ENCODE results near the gene LRRC72.
"Not testable (repeated sequence)": the region's sequence is repeated elsewhere in the genome, so short reads cannot be mapped to it uniquely, and the experiment has no call there.

Gene LRRC72

DNA sequence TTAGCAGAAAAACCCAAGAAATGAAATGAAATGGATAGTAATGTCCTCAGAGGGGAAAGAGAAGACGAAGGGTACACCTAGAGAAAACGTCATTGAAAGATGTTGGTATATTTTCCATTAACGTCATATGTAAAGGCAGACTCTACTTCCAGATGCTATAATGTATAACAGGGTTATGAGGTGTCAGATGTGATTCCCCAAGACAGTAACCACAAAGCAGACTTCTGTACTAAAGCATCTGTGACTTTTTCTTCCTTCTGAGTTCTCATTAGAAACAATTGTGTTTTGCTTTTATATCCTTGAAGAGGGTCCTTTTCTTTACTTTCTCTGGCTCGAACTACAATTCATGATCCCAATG, 37.4 kb downstream of the LRRC72 start:
- H3K27ac ChIP-seq = no peak overlapping the region
- no peak for DNase-seq (ENCODE audit: low read depth, low spot score)

DNA sequence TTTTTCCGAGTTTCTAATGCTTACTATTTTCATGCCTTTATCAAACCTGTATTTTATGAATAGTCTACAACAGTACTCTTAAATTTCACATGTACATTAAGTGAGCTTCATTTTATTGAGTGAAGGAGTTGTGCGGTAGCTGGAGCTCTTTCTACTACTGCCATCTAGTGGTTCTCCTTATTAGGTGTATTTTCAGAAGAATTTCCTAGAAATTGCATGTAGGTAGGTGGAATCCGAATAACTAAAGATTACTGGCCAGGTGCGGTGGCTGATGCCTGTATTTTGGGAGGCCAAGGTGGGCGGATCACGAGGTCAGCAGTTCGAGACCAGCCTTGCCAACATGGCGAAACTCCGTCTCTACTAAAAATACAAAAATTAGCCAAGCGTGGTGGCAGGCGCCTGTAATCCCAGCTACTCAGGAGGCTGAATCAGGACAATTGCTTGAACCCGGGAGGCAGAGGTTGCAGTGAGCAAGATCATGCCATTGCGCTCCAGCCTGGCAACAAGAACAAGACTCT, 38.3 kb downstream of the LRRC72 start:
- DNase-seq (ENCODE audit: low read depth, low spot score) = no peak
- no peak overlapping the region for H3K27ac ChIP-seq

DNA sequence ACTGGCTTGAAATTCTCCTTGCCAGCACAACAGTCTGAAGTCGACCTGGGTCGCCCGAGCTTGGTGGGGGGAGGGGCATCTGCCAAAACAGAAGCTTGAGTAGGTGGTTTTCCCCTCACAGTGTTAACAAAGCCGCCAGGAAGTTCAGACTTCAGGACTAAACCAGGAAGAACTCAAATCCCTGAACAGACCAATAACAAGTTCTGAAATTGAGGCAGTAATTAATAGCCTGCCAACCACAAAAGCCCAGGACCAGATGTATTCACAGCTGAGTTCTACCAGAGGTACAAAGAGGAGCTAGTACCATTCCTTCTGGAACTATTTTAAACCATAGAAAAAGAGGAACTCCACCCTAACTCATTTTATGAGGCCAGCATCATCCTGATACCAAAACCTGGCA, 45.3 kb downstream of the LRRC72 start:
- no peak overlapping the region for H3K27ac ChIP-seq
- no peak for DNase-seq (ENCODE audit: low read depth, low spot score)

DNA sequence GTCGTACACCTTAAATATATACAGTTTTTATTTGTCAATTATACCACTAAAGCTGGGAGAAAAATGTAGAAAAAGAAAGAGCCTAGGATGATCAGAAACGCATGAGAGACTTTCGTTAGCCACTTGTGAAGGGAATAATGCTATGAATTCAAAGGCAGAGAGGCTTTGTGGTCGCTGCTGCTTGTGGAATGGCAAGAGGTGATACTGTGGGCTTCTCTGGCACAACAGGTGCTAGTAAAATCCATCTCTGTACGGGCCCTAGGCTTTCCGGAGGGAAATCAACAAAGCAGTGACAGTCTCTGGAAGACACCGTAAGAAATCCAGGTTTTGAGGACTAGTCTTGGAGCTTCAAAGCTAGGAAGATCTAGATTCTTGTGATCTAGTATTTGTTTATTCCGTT, 52.6 kb downstream of the LRRC72 start:
- H3K27ac ChIP-seq = no peak overlapping the region
- DNase-seq (ENCODE audit: low read depth, low spot score) = no peak

DNA sequence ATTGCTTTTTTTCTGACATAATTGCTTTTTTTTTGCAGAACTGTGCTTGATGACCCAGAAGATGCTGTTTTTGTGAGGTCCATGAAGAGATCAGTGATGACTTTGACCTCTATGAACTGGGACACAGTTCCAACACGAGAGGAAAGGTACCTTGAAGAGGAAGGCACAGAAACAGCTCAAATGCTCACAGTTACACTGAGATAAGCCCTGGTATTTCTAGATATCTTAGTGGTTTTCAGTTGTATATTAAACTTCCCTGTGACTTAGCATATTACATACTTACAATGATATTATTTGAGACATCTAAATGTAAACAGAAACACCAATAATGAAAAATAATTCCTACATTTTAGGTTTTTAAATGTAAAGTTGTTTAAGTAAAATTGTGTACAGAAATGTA, 54.7 kb downstream of the LRRC72 start:
- no peak for DNase-seq (ENCODE audit: low read depth, low spot score)

DNA sequence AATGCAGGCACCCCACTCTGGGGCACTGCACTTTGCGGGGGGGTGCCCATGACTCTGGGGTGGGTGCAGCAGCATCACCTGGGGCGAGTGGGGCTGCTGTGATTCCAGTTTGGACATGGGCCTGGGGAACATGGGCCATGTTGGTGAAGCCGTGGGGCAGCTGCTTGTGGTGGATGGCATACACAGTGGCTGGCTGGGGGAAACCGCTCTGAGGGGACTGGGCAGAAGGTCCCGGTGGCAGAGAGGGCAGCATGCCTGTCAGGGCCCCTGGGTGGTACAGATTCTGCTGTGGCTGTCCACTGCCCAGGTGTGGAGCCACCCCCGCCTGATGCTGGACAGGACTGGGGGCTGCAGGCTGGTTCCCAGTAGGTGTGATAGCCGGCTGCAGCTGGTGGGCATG, 57.2 kb downstream of the LRRC72 start:
- no peak overlapping the region for H3K27ac ChIP-seq
- no peak for DNase-seq (ENCODE audit: low read depth, low spot score)

More for the DNA sequence above, 54.7 kb downstream of the LRRC72 start:
- H3K27ac ChIP-seq = no peak overlapping the region

DNA sequence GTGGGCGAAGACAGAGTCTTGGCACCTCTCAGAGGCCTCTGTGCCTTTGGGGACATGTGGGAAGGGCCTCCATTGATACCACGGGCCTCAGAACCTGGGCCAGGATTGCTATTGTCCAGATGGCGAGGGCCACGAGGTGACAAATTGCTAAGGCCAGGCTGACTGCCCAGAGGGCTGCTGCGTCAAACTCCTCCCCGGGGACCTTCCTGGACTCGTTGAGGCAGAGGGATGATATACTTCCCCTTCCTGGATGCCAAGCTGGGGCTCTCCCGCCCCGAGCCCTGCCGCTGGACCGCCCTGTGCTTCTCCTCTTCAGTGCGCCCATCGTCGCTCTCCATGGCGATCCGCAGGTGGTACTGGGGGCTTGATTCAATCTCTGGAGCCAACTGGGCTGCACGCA, 58.9 kb downstream of the LRRC72 start:
- no peak for DNase-seq (ENCODE audit: low read depth, low spot score)
- H3K27ac ChIP-seq = no peak overlapping the region

DNA sequence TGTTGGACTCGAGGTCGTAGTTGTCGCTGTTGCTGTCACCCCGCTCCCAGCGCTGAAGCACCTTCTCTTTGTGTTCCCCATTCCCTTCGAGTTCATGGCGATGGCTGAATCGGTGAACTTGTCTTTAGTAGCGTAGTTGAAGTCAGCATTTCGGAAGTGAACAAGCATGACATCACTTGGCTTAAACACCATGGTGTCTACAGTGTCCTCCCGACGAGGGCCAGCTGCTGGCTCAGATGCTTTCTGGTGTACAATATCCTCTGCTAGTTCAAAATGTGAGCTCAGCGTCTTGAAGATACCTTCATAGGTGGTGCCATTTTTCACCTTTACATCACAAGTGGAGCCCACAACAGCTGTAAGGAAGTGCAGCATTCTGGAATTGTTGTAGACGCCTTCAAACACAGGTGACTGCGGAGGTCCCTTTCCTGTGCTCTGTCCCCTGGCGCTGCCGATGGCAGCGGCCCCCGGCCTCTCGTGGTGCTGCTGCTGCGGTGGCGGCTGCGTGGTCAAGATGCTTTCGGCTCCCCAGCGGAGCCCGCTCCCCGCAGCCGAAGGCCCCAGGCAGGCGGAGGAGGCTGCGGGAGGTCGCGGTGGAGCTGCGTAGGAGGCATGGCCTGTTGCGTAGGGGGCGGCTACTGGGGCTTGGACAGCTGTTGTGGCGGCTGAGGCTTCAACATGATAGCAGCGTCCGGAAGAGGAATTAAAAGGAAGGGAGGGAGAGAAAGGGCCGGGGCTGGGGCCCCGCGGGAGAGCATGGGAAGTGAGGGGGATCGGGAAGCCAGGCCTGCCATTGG, 59.7 kb downstream of the LRRC72 start:
- no peak for DNase-seq (ENCODE audit: low read depth, low spot score)
- no peak overlapping the region for H3K27ac ChIP-seq

DNA sequence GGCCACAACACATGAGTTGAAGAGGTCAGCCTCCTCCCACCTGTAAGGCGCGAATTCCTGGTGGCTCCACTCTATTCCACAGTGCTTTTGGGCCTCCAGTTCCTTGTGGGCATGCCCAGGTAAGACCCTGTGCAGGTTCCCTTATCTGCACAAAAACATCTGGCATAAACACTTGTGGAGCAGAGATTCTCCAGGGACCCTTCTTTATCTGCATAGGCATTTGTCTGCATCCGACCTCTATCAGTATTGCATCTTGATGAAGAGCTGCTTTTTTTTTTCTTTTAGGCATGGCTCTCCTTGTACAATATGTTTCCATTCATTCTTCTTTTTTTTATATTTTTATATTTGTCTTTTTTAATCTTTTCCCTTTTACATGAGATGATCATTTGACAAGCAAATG, 60.5 kb downstream of the LRRC72 start:
- no peak for DNase-seq (ENCODE audit: low read depth, low spot score)
- H3K27ac ChIP-seq = no peak overlapping the region

DNA sequence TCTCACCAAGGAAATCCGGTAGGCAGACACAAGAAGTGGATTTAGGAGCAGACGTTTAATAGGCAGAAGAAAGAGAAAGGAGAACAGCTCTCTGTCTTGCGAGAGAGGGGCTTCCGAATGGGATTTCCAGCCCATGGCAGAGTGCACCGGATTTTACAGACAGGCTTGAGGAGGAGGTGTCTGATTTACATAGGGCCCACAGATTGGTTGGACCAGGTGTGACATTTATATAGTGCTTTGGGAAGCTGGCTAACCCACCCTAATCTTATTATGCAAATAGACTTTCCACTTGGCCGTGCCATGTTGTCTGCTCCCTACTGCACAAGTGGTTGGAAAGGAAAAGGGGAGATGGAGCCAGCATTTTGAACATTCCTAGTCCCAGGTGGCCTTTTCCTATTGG, 61.2 kb downstream of the LRRC72 start:
- DNase-seq (ENCODE audit: low read depth, low spot score) = no peak
- no peak overlapping the region for H3K27ac ChIP-seq

DNA sequence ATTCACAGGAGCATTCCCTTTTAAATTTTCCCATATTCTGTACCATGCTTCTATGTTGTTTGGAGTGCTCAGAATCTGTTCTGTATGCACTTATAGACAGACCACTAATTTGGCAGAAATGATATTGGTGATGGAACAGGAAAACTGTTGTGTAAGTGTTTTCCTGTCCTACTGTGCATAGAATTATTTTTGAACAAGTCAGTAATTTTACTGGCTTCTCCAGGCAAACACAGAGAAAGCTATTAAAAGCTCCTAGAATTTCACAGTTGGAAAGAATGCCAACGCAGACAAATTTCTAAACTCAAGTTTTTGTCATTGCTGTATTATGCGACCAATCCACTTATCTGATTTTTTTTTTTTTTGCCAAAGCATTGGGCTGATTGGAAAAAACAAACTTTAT, 63.3 kb downstream of the LRRC72 start:
- no peak for DNase-seq (ENCODE audit: low read depth, low spot score)
- H3K27ac ChIP-seq = no peak overlapping the region

DNA sequence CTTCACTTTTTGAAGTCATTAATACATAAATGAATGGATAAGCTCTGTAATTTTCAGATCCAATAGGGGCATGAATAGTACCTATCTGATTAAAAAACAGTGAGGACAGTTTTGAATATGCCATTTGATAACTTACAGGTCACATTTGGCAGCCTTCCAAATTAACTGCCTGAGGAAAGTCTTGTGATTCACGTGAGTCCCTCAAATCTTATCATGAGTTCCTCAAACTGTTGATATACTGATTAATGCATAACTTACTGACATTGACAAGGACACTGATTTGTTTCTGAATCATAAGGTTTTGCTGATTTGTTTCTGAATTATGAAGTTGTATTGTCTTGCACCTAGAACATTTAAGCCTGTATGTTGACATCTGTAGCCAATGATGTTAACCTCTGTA, 63.8 kb downstream of the LRRC72 start:
- no peak overlapping the region for H3K27ac ChIP-seq
- DNase-seq (ENCODE audit: low read depth, low spot score) = no peak

DNA sequence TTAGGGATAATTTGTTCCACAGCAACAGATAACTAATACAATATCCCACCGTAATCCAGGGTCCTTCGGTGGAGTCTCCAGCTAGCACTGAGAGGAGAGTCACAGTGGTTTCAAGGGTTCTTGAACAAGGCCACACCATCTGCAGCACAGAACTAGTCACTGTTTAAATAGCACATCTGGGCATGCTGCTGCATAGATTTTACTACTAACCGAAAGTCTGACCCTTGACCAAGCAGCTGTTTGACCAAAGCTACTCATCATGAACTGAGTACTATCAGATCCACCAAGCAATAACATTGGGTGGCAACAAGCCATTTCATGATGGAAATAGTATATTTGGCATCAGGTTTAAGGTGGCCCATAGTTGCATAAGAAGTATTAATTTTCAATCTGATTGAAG, 65.8 kb downstream of the LRRC72 start:
- H3K27ac ChIP-seq = no peak overlapping the region
- no peak for DNase-seq (ENCODE audit: low read depth, low spot score)

DNA sequence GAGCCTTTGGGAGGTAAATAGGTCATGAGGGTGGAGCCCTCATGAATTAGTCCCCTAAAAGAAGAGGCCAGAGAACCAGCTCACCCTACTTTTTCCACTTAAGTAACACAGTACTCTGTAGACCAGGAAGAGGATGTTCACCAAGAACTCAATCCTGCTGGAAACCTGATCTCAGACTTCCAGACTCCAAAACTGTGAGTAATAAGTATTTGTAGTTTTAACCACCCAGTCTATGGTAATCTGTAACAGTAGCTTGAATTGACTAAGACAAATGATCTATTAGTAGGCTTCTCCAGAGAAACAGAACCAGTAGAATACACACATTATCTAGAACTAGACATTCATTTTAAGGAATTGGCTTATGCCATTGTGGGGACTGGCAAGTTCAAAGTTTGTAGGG, 67.4 kb downstream of the LRRC72 start:
- H3K27ac ChIP-seq = no peak overlapping the region
- no peak for DNase-seq (ENCODE audit: low read depth, low spot score)

DNA sequence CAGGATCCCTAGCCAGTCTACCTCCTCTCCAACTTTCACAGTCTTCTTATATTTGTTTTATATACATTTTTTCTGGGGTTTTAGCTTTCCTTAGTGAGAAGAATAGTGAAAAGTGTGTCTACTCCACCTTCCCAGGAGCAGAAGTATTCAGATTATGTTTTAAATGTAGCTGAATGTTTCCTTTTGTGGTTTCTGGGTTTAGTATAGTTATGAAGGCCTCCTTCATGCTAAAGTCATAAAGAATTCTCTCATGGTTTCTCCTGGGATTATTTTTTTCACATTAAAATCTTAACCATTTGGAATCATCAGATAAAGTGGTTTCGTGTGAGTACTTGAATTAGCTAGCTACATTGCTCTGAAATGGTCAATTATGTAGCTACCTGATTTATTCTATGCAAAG, 68.1 kb downstream of the LRRC72 start:
- no peak for DNase-seq (ENCODE audit: low read depth, low spot score)
- H3K27ac ChIP-seq = no peak overlapping the region

DNA sequence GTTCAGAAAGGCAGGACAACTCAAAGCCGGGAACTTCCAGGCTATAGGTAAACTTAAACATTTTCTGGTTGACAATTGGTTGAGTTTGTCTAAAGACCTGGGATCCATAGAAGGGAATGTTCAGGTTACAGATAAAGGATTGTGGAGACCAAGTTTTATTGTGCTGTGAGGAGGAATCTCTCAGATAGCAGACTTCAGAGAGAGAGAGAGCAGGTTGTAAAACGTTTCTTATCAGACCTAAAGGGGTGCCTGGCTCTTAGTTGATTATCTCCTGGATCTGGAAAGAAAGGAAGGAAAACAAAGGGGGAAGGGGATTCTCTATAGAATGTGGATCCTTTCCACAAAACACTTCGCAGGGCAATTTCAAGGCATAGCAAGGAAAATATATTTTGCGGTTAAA, 69.0 kb downstream of the LRRC72 start:
- not testable (repeated sequence) for H3K27ac ChIP-seq

DNA sequence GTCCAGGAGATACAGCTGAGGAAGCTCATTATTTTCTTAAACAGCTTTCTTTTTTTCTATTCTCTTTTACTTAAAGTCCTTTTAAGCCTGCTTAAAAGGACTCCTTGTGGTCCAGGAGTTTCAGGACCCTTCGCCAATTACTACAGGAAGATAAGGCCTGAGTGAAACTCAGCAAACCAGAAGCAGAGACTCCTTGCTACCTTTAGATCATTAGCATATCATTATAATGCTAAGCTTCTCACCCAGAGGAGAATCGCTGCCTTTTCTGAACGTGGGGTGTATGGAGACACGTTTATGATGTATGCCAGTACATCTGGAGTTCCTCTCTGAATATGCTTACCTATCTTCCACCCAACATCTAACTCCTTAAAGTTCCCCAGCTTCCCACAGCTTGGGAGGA, 71.4 kb downstream of the LRRC72 start:
- no peak overlapping the region for H3K27ac ChIP-seq
- DNase-seq (ENCODE audit: low read depth, low spot score) = no peak

More for the DNA sequence above, 69.0 kb downstream of the LRRC72 start:
- DNase-seq (ENCODE audit: low read depth, low spot score) = not testable (repeated sequence)

DNA sequence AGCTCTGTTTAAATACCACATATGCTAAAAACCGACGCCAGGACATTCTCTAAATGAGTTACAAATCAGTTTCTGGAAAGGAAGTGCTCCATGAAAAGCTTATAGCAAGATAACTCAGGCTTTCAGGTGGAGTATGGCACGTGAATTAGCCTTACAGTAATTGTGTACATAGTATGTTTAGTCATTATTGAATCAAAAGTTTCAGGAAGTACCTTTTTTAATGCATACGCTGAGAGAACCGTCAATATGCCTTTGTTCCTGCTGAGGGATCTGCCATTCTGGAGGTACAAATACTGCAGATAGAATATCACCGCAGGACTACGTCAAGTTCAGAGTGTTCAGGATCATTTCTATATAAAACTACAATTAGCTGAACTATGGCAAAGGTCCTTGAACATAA, 73.2 kb downstream of the LRRC72 start:
- no peak overlapping the region for H3K27ac ChIP-seq
- DNase-seq (ENCODE audit: low read depth, low spot score) = no peak

DNA sequence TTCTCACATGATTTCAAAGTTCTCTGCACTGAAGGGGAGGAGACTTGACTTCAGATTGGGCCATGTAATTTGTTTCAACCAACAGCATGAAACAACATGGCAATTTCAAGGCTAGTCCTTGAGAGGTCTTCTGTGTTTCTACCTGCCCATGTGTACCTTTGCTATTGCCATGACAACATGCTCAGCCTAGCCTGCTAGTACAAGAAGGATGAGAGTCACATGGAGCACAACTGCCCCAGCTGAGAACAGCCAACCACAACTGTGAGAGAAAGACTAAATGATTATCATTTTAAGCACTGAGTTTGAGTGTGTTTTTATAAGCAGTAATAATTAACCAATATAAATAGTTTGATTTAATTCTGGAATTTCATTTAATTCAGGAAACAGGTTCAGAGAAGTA, 77.0 kb downstream of the LRRC72 start:
- DNase-seq (ENCODE audit: low read depth, low spot score) = no peak

DNA sequence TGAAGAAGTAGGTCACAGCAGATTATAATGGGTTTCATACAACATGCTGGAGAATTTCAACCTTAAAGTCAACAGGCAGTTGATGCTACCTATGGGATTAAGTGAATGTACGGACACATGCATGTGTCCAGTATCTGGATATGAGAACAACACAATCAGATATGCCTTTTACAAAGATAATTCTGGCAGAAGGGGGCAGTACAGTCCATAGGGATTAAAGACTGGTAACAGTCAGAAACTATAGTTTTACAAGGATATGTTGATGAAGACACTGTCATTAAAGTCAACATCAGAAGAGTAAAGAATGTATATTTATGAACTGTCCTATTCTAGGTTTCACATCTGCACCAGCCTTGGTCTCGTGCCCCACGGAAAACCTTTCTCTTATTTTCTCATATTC, 77.4 kb downstream of the LRRC72 start:
- no peak overlapping the region for H3K27ac ChIP-seq
- no peak for DNase-seq (ENCODE audit: low read depth, low spot score)

More for the DNA sequence above, 77.0 kb downstream of the LRRC72 start:
- no peak overlapping the region for H3K27ac ChIP-seq

DNA sequence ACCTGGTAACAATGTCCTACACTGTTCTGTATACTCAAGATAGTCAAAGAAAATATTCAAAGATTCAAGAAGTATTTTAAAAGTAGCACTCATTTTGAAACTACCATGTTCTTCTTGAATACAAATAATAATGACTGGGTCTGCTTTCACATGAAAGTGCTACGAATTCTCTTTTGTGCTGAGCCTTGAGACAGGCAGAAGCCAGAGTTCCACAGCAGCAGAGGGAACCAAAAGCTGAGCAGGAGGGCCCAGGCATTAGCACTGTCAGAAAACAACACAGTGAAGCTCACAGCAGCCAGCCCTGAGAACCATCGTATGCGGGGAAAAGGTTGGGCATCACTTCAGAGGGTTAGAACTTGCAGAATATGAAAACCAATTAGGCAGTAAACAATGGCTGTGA, 80.1 kb downstream of the LRRC72 start:
- no peak for DNase-seq (ENCODE audit: low read depth, low spot score)
- no peak overlapping the region for H3K27ac ChIP-seq

DNA sequence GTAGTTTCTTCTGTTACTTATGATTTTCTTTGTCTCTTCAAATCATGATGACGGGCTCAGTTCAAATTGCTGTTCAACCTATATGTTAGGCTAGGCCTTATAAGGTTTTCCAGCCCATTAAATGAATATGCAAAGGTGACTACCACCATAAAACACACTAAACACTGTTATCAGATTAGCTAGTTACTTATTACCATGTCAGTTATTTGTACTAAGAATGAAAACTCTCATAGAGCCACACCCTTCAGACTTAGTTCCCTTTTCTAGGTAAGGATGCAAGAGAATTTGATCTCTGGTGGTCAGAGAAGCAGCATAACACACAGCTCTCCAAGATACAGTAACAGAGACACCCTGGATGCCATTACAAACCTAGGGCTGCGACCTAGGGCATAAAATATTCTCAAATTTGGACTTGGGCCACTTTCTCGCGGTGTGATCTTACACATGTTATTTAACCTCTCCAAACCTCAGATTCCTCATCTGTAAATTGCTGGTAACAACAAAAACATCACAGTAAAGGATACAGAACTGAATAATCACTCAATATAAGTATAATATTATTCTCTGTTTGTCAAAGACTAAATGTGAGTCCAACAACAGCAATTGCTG, 83.3 kb downstream of the LRRC72 start:
- no peak overlapping the region for H3K27ac ChIP-seq
- DNase-seq (ENCODE audit: low read depth, low spot score) = no peak
